ENCODE results near the gene SF3B1.
"Not testable (repeated sequence)": the region's sequence is repeated elsewhere in the genome, so short reads cannot be mapped to it uniquely, and the experiment has no call there.

The SF3B1 gene, protein sequence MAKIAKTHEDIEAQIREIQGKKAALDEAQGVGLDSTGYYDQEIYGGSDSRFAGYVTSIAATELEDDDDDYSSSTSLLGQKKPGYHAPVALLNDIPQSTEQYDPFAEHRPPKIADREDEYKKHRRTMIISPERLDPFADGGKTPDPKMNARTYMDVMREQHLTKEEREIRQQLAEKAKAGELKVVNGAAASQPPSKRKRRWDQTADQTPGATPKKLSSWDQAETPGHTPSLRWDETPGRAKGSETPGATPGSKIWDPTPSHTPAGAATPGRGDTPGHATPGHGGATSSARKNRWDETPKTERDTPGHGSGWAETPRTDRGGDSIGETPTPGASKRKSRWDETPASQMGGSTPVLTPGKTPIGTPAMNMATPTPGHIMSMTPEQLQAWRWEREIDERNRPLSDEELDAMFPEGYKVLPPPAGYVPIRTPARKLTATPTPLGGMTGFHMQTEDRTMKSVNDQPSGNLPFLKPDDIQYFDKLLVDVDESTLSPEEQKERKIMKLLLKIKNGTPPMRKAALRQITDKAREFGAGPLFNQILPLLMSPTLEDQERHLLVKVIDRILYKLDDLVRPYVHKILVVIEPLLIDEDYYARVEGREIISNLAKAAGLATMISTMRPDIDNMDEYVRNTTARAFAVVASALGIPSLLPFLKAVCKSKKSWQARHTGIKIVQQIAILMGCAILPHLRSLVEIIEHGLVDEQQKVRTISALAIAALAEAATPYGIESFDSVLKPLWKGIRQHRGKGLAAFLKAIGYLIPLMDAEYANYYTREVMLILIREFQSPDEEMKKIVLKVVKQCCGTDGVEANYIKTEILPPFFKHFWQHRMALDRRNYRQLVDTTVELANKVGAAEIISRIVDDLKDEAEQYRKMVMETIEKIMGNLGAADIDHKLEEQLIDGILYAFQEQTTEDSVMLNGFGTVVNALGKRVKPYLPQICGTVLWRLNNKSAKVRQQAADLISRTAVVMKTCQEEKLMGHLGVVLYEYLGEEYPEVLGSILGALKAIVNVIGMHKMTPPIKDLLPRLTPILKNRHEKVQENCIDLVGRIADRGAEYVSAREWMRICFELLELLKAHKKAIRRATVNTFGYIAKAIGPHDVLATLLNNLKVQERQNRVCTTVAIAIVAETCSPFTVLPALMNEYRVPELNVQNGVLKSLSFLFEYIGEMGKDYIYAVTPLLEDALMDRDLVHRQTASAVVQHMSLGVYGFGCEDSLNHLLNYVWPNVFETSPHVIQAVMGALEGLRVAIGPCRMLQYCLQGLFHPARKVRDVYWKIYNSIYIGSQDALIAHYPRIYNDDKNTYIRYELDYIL

DNA sequence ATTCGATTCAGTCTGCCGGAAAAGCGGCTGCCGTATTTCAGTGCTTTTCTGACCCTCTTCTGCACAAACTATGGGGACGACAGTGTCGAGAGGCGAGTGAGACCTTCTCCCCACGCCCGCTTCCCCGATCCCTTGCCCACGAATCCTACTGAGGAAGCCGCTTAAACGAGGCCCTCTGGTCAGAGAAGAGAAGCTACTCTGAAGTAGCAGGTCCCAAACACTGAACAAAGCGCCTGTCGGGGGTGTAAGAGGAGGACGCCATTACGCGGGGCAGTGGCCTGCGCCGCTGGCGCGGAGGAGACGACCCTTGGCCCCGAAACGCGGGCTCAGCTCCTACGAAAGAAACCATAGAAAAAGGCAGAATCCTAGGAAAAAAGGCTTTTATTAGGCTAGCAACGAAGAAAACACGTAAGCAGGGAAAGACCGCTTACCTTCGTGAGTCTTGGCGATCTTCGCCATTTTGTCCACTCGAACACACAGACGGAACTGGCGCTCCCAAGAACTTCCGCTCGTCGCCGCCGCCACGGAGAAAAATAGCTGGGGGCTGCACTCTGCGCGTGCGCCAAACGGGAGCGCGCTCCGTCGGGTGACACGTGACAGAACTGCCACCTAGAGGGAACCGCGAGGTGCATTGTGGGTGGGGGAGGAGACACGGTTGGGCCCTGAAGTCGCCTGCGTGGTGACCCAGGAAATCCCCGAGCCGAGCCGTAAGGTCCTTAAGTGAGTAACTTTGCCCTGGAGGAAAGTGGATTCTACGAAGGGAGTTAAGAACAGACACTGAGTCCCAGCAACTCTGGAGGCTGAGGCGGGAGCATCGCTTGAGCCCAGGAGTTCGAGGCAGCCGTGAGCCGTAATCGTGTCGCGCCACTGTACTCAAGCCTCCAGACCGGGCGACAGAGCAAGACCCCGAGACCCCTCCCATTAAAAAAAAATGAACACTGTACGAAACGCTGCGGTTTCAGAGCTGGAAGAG, at the start of gene SF3B1:
Gene SF3B1, minus strand, starts transcription at position 488 of the 973 bp plus-strand sequence. Its CDS starts 29 bp downstream, at position 459.
- Histone ChIP-seq H3K36me3 (ENCODE audit: control insufficient read depth in 2 of 2, insufficient read depth in 2 of 2, low read length in 2 of 2) (no peaks in the 10 kb centered on the region), H3K9ac (ENCODE audit: low read length in 2 of 2) (peak within 1 kb of the TSS; percentile 99 to 100), H3K27ac (ENCODE audit: low read length) (peak within 1 kb of the TSS; percentile 95), H3K4me1 (ENCODE audit: control insufficient read depth, insufficient read depth, low read length) (peaks cover 26% of the 10 kb centered on the region), H3K4me3 (ENCODE audit: low read length in 2 of 2) (peak within 1 kb of the TSS; percentile 96 to 99), H3K9me3 (ENCODE audit: control insufficient read depth in 2 of 2, low read length in 2 of 2) (no peaks in the 10 kb centered on the region), H3K27me3 (ENCODE audit: control insufficient read depth in 1 of 2, insufficient read depth in 2 of 2, low read length in 2 of 2) (no peaks in the 10 kb centered on the region)

DNA sequence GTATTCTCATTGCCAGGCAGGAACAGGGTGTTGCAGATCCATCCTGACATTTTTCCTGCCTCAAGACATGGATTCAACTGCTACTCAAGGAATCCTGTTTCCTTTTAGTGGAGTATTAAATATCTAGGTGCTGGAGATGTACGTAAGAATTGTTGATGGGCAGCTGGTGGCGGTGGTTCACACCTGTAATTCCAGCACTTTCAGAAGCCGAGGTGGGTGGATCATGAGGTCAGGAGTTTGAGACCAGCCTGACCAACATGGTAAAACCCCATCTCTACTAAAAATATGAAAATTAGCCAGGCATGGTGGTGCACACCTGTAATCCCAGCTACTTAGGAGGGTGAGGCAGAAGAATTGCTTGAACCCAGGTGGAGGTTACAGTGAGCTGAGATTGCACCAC, 49.4 kb upstream of the SF3B1 start:
- not testable (repeated sequence) for H3K27ac ChIP-seq (ENCODE audit: low read length); H3K9me3 ChIP-seq (ENCODE audit: control insufficient read depth in 2 of 2, low read length in 2 of 2); H3K9ac ChIP-seq (ENCODE audit: low read length in 2 of 2); H3K27me3 ChIP-seq (ENCODE audit: control insufficient read depth in 1 of 2, insufficient read depth in 2 of 2, low read length in 2 of 2); H3K4me3 ChIP-seq (ENCODE audit: low read length in 2 of 2); H3K4me1 ChIP-seq (ENCODE audit: control insufficient read depth, insufficient read depth, low read length)
- H3K36me3 ChIP-seq (ENCODE audit: control insufficient read depth in 2 of 2, insufficient read depth in 2 of 2, low read length in 2 of 2) = peaks cover 19 to 26% of the 10 kb centered on the region in 2 donors

DNA sequence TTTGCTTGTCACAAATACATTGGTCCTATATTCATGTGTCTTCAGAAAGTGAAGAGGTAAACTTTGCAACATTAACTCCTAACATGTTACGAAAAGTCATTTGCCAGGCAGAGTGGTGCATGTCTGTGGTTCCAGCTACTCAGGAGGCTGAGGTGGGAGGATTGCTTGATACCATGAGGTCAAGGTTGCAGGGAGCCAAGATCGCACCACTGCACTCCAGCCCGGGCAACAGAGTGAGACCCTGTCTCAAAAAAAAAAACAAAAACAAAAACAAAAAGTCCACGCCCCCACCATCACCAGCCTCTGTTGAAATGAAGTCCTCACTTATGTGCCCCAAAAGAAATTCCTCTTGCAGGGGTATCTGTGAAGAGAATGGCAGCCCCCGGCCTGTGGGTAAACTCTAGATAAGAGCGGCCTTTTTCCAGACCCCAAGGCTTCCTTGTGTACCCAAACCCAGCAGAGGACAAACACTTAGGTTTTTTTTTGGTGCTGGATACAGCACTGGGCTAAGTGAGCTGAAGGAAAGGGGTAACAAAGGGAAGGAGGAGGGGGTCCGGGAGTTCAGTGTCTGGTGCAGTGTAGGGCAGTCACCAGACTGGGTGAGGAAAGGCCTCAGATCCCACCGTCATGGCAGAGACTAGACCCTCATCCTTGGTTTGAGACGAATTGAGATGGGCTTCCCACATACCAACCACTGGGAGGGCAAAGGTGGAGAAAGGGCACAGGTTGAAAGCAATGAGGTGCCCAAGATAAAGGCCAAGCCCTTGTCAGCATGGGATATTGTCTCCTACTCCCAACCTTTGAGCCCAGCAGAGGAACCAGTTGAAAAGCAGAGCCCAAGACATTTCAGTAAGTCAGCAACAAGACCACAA, 45.6 kb upstream of the SF3B1 start:
- no peak overlapping the region for H3K9ac ChIP-seq (ENCODE audit: low read length in 2 of 2)
- H3K27me3 ChIP-seq (ENCODE audit: control insufficient read depth in 1 of 2, insufficient read depth in 2 of 2, low read length in 2 of 2) = no peaks in the 10 kb centered on the region
- H3K27ac ChIP-seq (ENCODE audit: low read length) = no peak overlapping the region
- peaks cover 17% of the 10 kb centered on the region in 2 donors for H3K36me3 ChIP-seq (ENCODE audit: control insufficient read depth in 2 of 2, insufficient read depth in 2 of 2, low read length in 2 of 2)
- H3K9me3 ChIP-seq (ENCODE audit: control insufficient read depth in 2 of 2, low read length in 2 of 2) = no peaks in the 10 kb centered on the region
- H3K4me3 ChIP-seq (ENCODE audit: low read length in 2 of 2) = no peak overlapping the region
- no peaks in the 10 kb centered on the region for H3K4me1 ChIP-seq (ENCODE audit: control insufficient read depth, insufficient read depth, low read length)

DNA sequence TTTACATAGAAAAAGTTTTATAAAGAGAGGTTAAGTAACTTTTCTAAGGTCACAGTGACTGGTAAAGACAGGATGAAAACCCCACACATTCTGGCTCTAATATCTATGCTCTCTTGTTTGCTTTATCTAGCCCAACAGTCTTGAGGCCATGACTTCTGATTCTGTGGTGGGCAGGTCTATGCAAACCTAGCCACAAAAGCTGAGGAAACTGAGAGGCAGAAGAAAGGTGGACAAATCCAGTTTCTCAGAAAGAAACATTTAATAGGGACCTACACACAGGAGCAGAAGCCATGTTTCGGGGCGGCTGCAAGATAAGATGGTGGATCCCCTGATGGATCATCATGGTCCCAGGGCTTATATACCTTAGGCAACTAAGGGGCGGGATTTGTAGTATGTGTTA, 43.0 kb upstream of the SF3B1 start:
- Histone ChIP-seq H3K36me3 (ENCODE audit: control insufficient read depth in 2 of 2, insufficient read depth in 2 of 2, low read length in 2 of 2) (peaks cover 20% of the 10 kb centered on the region in 2 donors), H3K27ac (ENCODE audit: low read length) (no peak overlapping the region), H3K27me3 (ENCODE audit: control insufficient read depth in 1 of 2, insufficient read depth in 2 of 2, low read length in 2 of 2) (no peaks in the 10 kb centered on the region), H3K9me3 (ENCODE audit: control insufficient read depth in 2 of 2, low read length in 2 of 2) (no peaks in the 10 kb centered on the region), H3K9ac (ENCODE audit: low read length in 2 of 2) (no peak overlapping the region), H3K4me1 (ENCODE audit: control insufficient read depth, insufficient read depth, low read length) (no peaks in the 10 kb centered on the region), H3K4me3 (ENCODE audit: low read length in 2 of 2) (no peak overlapping the region)

DNA sequence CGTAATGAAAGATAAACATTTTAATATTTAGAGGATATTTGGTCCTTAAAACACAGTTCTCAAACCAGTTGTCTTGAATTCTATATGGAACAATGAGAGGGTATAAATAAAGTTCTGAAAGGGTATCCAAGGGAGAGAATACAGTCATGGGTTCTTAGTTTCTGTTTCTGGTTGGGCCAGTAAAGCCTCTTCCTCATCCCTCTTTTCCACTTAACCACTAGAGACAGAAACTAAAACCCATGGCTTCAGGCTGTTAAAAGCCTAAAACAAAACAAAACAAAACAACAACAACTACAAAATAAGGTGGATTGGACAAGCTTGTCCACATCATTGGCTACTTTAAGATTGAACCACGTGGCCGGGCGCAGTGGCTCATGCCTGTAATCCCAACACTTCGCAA, 37.3 kb upstream of the SF3B1 start:
- Histone ChIP-seq H3K4me3 (ENCODE audit: low read length in 2 of 2) (no peak overlapping the region), H3K36me3 (ENCODE audit: control insufficient read depth in 2 of 2, insufficient read depth in 2 of 2, low read length in 2 of 2) (peaks cover 17 to 22% of the 10 kb centered on the region in 2 donors), H3K9me3 (ENCODE audit: control insufficient read depth in 2 of 2, low read length in 2 of 2) (no peaks in the 10 kb centered on the region), H3K27me3 (ENCODE audit: control insufficient read depth in 1 of 2, insufficient read depth in 2 of 2, low read length in 2 of 2) (no peaks in the 10 kb centered on the region), H3K9ac (ENCODE audit: low read length in 2 of 2) (no peak overlapping the region), H3K4me1 (ENCODE audit: control insufficient read depth, insufficient read depth, low read length) (no peaks in the 10 kb centered on the region), H3K27ac (ENCODE audit: low read length) (no peak overlapping the region)

DNA sequence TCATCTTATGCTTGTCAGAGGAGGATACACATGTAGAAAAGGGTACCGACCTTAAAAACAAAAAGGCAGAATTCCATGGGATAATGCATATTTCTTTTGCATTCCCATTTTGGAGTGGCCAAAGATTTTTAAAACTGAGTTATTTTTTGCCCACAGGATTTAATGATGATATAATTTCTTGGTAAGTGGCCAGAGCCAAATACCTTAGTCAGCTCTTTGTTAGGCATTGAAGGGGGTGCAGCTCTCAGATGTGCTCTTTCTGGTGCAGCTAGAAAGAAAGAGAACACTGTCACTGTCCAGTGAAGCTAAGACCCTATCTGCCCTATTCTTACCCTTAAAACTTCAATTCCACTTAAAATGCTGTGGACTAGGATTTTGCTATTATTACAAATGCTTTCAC, 29.3 kb upstream of the SF3B1 start:
- H3K36me3 ChIP-seq (ENCODE audit: control insufficient read depth in 2 of 2, insufficient read depth in 2 of 2, low read length in 2 of 2) = peaks cover 18 to 30% of the 10 kb centered on the region in 2 donors
- no peak overlapping the region for H3K4me3 ChIP-seq (ENCODE audit: low read length in 2 of 2)
- no peaks in the 10 kb centered on the region for H3K27me3 ChIP-seq (ENCODE audit: control insufficient read depth in 1 of 2, insufficient read depth in 2 of 2, low read length in 2 of 2)
- H3K27ac ChIP-seq (ENCODE audit: low read length) = no peak overlapping the region
- no peaks in the 10 kb centered on the region for H3K4me1 ChIP-seq (ENCODE audit: control insufficient read depth, insufficient read depth, low read length)
- no peaks in the 10 kb centered on the region for H3K9me3 ChIP-seq (ENCODE audit: control insufficient read depth in 2 of 2, low read length in 2 of 2)
- no peak overlapping the region for H3K9ac ChIP-seq (ENCODE audit: low read length in 2 of 2)

DNA sequence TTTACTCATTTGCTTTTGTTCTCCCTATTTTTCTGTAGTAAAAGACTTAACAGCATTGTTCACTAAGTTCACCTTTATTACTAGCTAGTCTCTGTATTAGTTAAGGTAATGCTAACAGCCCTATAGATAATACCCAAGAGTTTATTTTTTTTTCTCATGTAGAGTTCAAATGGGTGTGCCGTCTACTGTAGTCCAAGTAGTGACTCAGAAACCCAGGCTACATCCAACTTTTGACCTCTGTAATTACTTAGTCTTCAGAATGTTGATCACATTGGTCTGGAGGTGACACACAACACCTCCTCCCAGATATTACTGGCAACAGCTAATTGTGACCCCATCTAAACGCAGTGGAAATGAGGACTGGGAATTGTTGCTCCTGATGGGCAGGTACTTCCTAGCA, 26.2 kb upstream of the SF3B1 start:
- H3K27me3 ChIP-seq (ENCODE audit: control insufficient read depth in 1 of 2, insufficient read depth in 2 of 2, low read length in 2 of 2) = no peaks in the 10 kb centered on the region
- no peak overlapping the region for H3K27ac ChIP-seq (ENCODE audit: low read length)
- no peaks in the 10 kb centered on the region for H3K9me3 ChIP-seq (ENCODE audit: control insufficient read depth in 2 of 2, low read length in 2 of 2)
- H3K9ac ChIP-seq (ENCODE audit: low read length in 2 of 2) = no peak overlapping the region
- H3K4me3 ChIP-seq (ENCODE audit: low read length in 2 of 2) = no peak overlapping the region
- peaks cover 11 to 19% of the 10 kb centered on the region in 2 donors for H3K36me3 ChIP-seq (ENCODE audit: control insufficient read depth in 2 of 2, insufficient read depth in 2 of 2, low read length in 2 of 2)
- no peaks in the 10 kb centered on the region for H3K4me1 ChIP-seq (ENCODE audit: control insufficient read depth, insufficient read depth, low read length)

DNA sequence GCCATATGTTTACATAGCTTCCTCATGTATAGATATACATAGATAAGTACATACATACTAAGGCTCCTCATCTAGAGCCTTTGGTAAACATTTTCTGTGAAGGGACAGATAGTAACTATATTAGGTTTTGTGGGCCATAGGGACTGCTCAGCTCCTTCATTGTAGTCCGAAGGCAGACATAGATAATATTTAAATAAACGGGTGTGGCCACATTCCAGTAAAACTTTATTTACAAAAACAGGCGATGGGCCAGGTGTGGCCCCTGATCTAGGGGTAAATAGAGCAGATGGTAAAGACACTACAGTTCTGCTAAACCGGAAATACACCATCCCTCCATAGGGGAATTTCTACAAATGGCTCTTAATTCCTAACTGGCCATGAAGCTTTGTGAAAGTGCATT, 25.8 kb upstream of the SF3B1 start:
- no peak overlapping the region for H3K27ac ChIP-seq (ENCODE audit: low read length)
- no peaks in the 10 kb centered on the region for H3K9me3 ChIP-seq (ENCODE audit: control insufficient read depth in 2 of 2, low read length in 2 of 2)
- no peak overlapping the region for H3K9ac ChIP-seq (ENCODE audit: low read length in 2 of 2)
- H3K4me1 ChIP-seq (ENCODE audit: control insufficient read depth, insufficient read depth, low read length) = no peaks in the 10 kb centered on the region
- H3K27me3 ChIP-seq (ENCODE audit: control insufficient read depth in 1 of 2, insufficient read depth in 2 of 2, low read length in 2 of 2) = no peaks in the 10 kb centered on the region
- no peak overlapping the region for H3K4me3 ChIP-seq (ENCODE audit: low read length in 2 of 2)
- H3K36me3 ChIP-seq (ENCODE audit: control insufficient read depth in 2 of 2, insufficient read depth in 2 of 2, low read length in 2 of 2) = peaks cover 11 to 17% of the 10 kb centered on the region in 2 donors

DNA sequence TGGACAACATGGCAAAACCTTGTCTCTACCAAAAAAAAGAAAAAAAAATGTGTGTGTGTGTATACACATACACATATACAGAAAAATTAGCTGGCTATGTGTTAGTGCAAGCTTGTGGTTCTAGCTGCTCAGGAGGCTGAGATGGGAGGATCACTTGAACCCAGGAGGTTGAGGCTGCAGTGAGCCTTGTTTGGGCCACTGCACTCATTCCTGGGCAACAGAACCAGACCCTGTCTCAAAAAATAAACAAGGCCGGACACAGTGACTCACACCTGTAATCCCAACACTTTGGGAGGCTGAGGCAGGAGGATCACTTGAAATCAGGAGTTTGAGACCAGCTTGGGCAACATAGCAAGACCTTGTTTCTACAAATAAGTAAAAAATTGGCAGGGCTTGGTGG, 20.6 kb upstream of the SF3B1 start:
- Histone ChIP-seq H3K9ac (ENCODE audit: low read length in 2 of 2) (no peak overlapping the region), H3K36me3 (ENCODE audit: control insufficient read depth in 2 of 2, insufficient read depth in 2 of 2, low read length in 2 of 2) (peaks cover under 1 to 2% of the 10 kb centered on the region in 2 donors), H3K27ac (ENCODE audit: low read length) (no peak overlapping the region), H3K9me3 (ENCODE audit: control insufficient read depth in 2 of 2, low read length in 2 of 2) (no peaks in the 10 kb centered on the region), H3K27me3 (ENCODE audit: control insufficient read depth in 1 of 2, insufficient read depth in 2 of 2, low read length in 2 of 2) (no peaks in the 10 kb centered on the region), H3K4me1 (ENCODE audit: control insufficient read depth, insufficient read depth, low read length) (peaks cover 11% of the 10 kb centered on the region), H3K4me3 (ENCODE audit: low read length in 2 of 2) (no peak overlapping the region)
